HL-60 (cell line): ENCODE measurements around the gene FSD2.

ENCODE experiments used
- DNase-seq, 2 experiments: peaks; one replicate each; pipeline ENCODE4 v3.0.0-alpha.2; 2010 to 2020; ENCODE audit warnings: low read depth in 1 of 2, low spot score in 1 of 2
- H3K27ac ChIP-seq: fragments of 250-450 bp; sonication (Bioruptor Pico); replicated peaks from 2 replicates; pipeline ENCODE4 v1.5.1; 2020; ENCODE audit warnings: mild to moderate bottlenecking, moderate library complexity
- H3K27me3 ChIP-seq: fragments of 250-450 bp; sonication (Bioruptor Pico); 2 replicates; pipeline ENCODE4 v1.5.1; 2021; ENCODE audit warnings: mild to moderate bottlenecking, moderate library complexity; ENCODE audit not compliant: insufficient read depth, poor library complexity, severe bottlenecking
- H3K4me3 ChIP-seq: replicated peaks from 2 replicates; pipeline ENCODE4 v1.5.1; 2011; ENCODE audit warnings: mild to moderate bottlenecking, control low read depth, low read length; ENCODE audit not compliant: insufficient read depth
- GABPA ChIP-seq: IDR thresholded peaks from 2 replicates; pipeline ENCODE4 v1.6.1; 2012; ENCODE audit warnings: low read depth
- POLR2AphosphoS5 ChIP-seq: IDR thresholded peaks from 2 replicates; pipeline ENCODE4 v1.6.1; 2012; ENCODE audit warnings: low read depth
- SPI1 ChIP-seq: IDR thresholded peaks from 2 replicates; pipeline ENCODE4 v1.6.1; 2012; ENCODE audit warnings: low read depth, mild to moderate bottlenecking, borderline replicate concordance
- TF ChIP-seq, protein P1 (sequence below): IDR thresholded peaks from 2 replicates; pipeline ENCODE4 v1.6.1; 2012; ENCODE audit warnings: low read depth; ENCODE audit not compliant: insufficient replicate concordance
- TF ChIP-seq, protein P2 (sequence below): IDR thresholded peaks from one replicate; pipeline ENCODE4 v1.5.1; 2011; ENCODE audit warnings: low read length, control low read depth, inconsistent platforms; ENCODE audit not compliant: insufficient read depth

Gene FSD2

DNA sequence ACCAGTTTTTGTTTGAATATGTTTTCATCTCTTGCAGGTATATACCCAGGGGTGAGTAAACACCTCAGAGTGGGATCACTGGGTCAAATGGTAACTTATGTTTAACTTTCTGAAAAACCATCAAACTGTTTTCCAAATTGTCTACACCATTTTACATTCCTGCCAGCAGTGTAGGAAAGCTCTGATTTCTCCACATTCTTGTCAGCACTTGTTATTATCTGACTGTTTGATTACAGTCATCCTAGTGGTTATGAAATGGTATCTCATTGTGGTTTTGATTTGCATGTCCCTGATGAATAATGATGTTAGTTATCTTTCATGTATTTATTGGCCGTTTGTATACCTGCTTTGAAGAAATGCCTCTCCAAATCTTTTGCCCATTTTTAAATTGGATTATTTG lies 13.8 kb downstream of the FSD2 start:
- Histone ChIP-seq H3K4me3 (no peak overlapping the region), H3K27ac (no peak overlapping the region), H3K27me3 (no peaks in the 10 kb centered on the region)
- no peak for TF ChIP-seq POLR2AphosphoS5
- TF ChIP-seq, protein P1, sequence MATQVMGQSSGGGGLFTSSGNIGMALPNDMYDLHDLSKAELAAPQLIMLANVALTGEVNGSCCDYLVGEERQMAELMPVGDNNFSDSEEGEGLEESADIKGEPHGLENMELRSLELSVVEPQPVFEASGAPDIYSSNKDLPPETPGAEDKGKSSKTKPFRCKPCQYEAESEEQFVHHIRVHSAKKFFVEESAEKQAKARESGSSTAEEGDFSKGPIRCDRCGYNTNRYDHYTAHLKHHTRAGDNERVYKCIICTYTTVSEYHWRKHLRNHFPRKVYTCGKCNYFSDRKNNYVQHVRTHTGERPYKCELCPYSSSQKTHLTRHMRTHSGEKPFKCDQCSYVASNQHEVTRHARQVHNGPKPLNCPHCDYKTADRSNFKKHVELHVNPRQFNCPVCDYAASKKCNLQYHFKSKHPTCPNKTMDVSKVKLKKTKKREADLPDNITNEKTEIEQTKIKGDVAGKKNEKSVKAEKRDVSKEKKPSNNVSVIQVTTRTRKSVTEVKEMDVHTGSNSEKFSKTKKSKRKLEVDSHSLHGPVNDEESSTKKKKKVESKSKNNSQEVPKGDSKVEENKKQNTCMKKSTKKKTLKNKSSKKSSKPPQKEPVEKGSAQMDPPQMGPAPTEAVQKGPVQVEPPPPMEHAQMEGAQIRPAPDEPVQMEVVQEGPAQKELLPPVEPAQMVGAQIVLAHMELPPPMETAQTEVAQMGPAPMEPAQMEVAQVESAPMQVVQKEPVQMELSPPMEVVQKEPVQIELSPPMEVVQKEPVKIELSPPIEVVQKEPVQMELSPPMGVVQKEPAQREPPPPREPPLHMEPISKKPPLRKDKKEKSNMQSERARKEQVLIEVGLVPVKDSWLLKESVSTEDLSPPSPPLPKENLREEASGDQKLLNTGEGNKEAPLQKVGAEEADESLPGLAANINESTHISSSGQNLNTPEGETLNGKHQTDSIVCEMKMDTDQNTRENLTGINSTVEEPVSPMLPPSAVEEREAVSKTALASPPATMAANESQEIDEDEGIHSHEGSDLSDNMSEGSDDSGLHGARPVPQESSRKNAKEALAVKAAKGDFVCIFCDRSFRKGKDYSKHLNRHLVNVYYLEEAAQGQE: no peak
- TF ChIP-seq SPI1: no peak
- no peak for TF ChIP-seq GABPA
- TF ChIP-seq, protein P2, sequence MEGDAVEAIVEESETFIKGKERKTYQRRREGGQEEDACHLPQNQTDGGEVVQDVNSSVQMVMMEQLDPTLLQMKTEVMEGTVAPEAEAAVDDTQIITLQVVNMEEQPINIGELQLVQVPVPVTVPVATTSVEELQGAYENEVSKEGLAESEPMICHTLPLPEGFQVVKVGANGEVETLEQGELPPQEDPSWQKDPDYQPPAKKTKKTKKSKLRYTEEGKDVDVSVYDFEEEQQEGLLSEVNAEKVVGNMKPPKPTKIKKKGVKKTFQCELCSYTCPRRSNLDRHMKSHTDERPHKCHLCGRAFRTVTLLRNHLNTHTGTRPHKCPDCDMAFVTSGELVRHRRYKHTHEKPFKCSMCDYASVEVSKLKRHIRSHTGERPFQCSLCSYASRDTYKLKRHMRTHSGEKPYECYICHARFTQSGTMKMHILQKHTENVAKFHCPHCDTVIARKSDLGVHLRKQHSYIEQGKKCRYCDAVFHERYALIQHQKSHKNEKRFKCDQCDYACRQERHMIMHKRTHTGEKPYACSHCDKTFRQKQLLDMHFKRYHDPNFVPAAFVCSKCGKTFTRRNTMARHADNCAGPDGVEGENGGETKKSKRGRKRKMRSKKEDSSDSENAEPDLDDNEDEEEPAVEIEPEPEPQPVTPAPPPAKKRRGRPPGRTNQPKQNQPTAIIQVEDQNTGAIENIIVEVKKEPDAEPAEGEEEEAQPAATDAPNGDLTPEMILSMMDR: no peak
- DNase-seq: no peak

DNA sequence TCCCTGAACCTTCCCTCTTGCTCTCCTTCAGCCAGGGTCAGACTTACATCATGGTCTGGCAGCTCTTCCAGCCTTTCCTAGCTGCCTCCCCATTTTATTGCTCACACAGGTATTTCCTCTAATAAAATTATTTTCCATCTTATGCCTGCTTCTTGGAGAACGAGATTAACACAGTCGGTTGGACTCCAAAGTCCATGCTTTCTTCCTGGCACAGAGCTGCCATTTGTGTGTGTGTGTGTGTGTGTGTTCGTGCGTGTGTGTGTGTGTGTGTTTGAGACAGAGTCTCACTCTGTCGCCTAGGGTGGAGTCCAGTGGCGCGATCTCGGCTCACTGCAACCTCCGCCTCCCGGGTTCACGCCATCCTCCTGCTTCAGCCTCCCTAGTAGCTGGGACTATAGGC lies 15.5 kb downstream of the FSD2 start:
- H3K4me3 ChIP-seq: no peak overlapping the region
- H3K27me3 ChIP-seq: no peaks in the 10 kb centered on the region
- no peak for DNase-seq
- TF ChIP-seq GABPA: no peak
- TF ChIP-seq, protein P2: no peak
- no peak for TF ChIP-seq SPI1
- TF ChIP-seq, protein P1: no peak
- TF ChIP-seq POLR2AphosphoS5: no peak
- no peak overlapping the region for H3K27ac ChIP-seq

DNA sequence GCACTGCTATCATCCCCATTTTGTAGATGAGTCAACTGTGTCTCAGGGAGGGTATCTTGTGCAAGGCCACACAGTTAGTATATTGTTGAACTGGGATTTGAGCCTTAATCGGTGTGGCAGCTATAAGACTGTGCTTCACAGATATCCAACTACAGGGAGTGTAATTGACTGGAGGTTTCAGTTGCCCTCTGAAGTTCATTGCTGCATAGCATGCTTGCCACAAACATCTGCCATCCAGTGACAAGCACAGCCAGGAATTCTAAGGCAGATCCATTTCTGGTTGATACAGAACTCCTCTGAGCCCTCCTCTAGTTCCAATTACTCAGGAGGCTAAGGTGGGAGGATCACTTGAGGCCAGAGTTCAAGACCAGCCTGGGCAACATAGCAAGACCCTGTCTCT lies 16.4 kb downstream of the FSD2 start:
- TF ChIP-seq, protein P1: no peak
- TF ChIP-seq SPI1 (no peak), POLR2AphosphoS5 (no peak), GABPA (no peak)
- TF ChIP-seq, protein P2: no peak

More for the DNA sequence above, 16.4 kb downstream of the FSD2 start:
- Histone ChIP-seq H3K27ac (no peak overlapping the region), H3K4me3 (no peak overlapping the region), H3K27me3 (no peaks in the 10 kb centered on the region)
- DNase-seq: no peak
